K562 (cell line): ENCODE data around the gene CNTD1. TPM values are rescaled to one million over a fixed set of nuclear protein-coding genes. Genes with fewer than 3 reads are reported as not detected.
"Not testable (repeated sequence)": the region's sequence is repeated elsewhere in the genome, so short reads cannot be mapped to it uniquely, and the experiment has no call there.

Experiments used
- ATAC-seq: fragments of 200-7000 bp; cut with Tn5 transposase; 3 replicates; pipeline ENCODE4 v1.9.1; 2020; ENCODE audit warnings: moderate library complexity
- BruUV-seq: library from RNA; stranded (reverse); fragments of 400-500 nt; replicated peaks from 2 replicates; lab custom pipeline; 2021; lab: Mats Ljungman, UMichigan
- CTCF ChIA-PET: fragments of 300-600 bp; formaldehyde crosslinking; extraction: SDS; loops from one replicate; lab custom pipeline; 2021; ENCODE audit warnings: low intra/inter-chr PET ratio; lab: Yijun Ruan, JAX
- POLR2A ChIA-PET: fragments of 300-600, 350-650 bp; sonication (Branson Sonifier 250); formaldehyde crosslinking; extraction: SDS; loops from one replicate; lab custom pipeline; 2021; ENCODE audit warnings: antibody characterized with exemption, inconsistent platforms; lab: Yijun Ruan, JAX
- DNase-seq, 4 experiments: peaks; one replicate each; pipeline versions ENCODE4 v3.0.0 to v3.0.0-alpha.2; 2011 to 2018; ENCODE audit warnings: low spot score in 3 of 4, mixed read lengths in 3 of 4; ENCODE audit errors: extremely low read depth in 1 of 4
- FAIRE-seq: peaks from 2 replicates; lab custom pipeline; 2011; peaks lifted over from hg19 to GRCh38; lab: Jason Lieb, UNC
- H2AFZ ChIP-seq: 2 replicates; pipeline ENCODE4 v1.6.0; 2011; ENCODE audit warnings: low read depth, low read length, control low read depth, inconsistent platforms
- H3K27ac ChIP-seq: fragments of 200-600 bp; 3 replicates; pipeline ENCODE4 v1.8.0; 2011; ENCODE audit warnings: low read depth, mild to moderate bottlenecking, control low read depth, inconsistent platforms, low read length, moderate library complexity, mixed read lengths; ENCODE audit errors: extremely low read depth
- H3K27me3 ChIP-seq, 2 experiments: fragments of 300-600 bp in 1 of 2; 2 replicates in 1 of 2; 3 replicates in 1 of 2; pipeline versions ENCODE4 v1.6.0 to v1.8.0; 2011; ENCODE audit warnings: inconsistent platforms in 2 of 2, low read length in 2 of 2, mild to moderate bottlenecking in 1 of 2, mixed read lengths in 1 of 2, moderate library complexity in 1 of 2; ENCODE audit not compliant: control insufficient read depth in 2 of 2, insufficient read depth in 2 of 2
- H3K36me3 ChIP-seq: fragments of 300-600 bp; 3 replicates; pipeline ENCODE4 v1.8.0; 2011; ENCODE audit warnings: mild to moderate bottlenecking, low read length, inconsistent platforms; ENCODE audit not compliant: control insufficient read depth, insufficient read depth
- H3K4me1 ChIP-seq, 2 experiments: fragments of 200-600 bp in 1 of 2; replicated peaks in 1 of 2; 2 replicates in 1 of 2; 3 replicates in 1 of 2; pipeline versions ENCODE4 v1.5.1 to v1.8.0; 2011; ENCODE audit warnings: inconsistent platforms in 2 of 2, low read length in 2 of 2, mild to moderate bottlenecking in 1 of 2, mixed read lengths in 1 of 2, moderate library complexity in 1 of 2; ENCODE audit not compliant: control insufficient read depth in 2 of 2, insufficient read depth in 2 of 2
- H3K4me2 ChIP-seq: 2 replicates; pipeline ENCODE4 v1.6.1; 2011; ENCODE audit warnings: low read length, control low read depth, inconsistent platforms, mixed read lengths; ENCODE audit not compliant: insufficient read depth
- H3K4me3 ChIP-seq: fragments of 200-600 bp; sonication (generic), shearing (Covaris generic); 2 replicates; pipeline ENCODE4 v1.5.1; 2016; ENCODE audit warnings: control low read depth, inconsistent platforms
- H3K79me2 ChIP-seq: fragments of 200-600 bp; 3 replicates; pipeline ENCODE4 v1.8.0; 2011; ENCODE audit warnings: low read length, inconsistent platforms; ENCODE audit not compliant: control insufficient read depth, insufficient read depth
- H3K9ac ChIP-seq, 2 experiments: 2 replicates each; pipeline versions ENCODE4 v1.6.0 to v1.6.1; 2011; ENCODE audit warnings: low read depth in 2 of 2, low read length in 2 of 2, control low read depth in 1 of 2, inconsistent platforms in 1 of 2, mild to moderate bottlenecking in 1 of 2, mixed read lengths in 1 of 2; ENCODE audit not compliant: insufficient read depth in 1 of 2
- H3K9me1 ChIP-seq: one replicate; pipeline ENCODE4 v1.6.0; 2011; ENCODE audit warnings: inconsistent platforms, mild to moderate bottlenecking, low read length, moderate library complexity; ENCODE audit not compliant: control insufficient read depth, insufficient read depth
- H3K9me3 ChIP-seq: replicated peaks from 2 replicates; pipeline ENCODE4 v1.5.1; 2011; ENCODE audit warnings: low read depth, low read length, inconsistent platforms; ENCODE audit not compliant: control insufficient read depth, insufficient read depth
- H4K20me1 ChIP-seq: replicated peaks from 2 replicates; pipeline ENCODE4 v1.6.1; 2011; ENCODE audit warnings: low read length, inconsistent platforms, mixed read lengths; ENCODE audit not compliant: control insufficient read depth, insufficient read depth
- ARID1B ChIP-seq: fragments of 450-650 bp; IDR thresholded peaks from 2 replicates; pipeline ENCODE4 v1.6.1; 2016; ENCODE audit warnings: antibody characterized with exemption, mild to moderate bottlenecking, inconsistent platforms
- BCOR ChIP-seq: fragments of 450-650 bp; IDR thresholded peaks from 2 replicates; pipeline ENCODE4 v1.6.1; 2016
- BHLHE40 ChIP-seq: IDR thresholded peaks from 2 replicates; pipeline ENCODE4 v1.6.1; 2011; ENCODE audit warnings: low read length, improper control_type of control experiment
- CBFA2T3 ChIP-seq: fragments of 450-650 bp; IDR thresholded peaks from 2 replicates; pipeline ENCODE4 v1.6.1; 2017
- CEBPB ChIP-seq: fragments of 450-650 bp; IDR thresholded peaks from 2 replicates; pipeline ENCODE4 v1.6.1; 2016; ENCODE audit warnings: missing genetic modification characterization, missing compliant biosample characterization
- CEBPG ChIP-seq, 3 experiments: fragments of 200-800 bp in 1 of 3; sonication (Bioruptor generic) in 1 of 3; sonication (generic) in 1 of 3; formaldehyde crosslinking in 1 of 3; IDR thresholded peaks in 2 of 3; conservative IDR thresholded peaks in 1 of 3; 2 replicates each; pipeline versions ENCODE4 v1.6.1 to v1.8.0; 2016 to 2022; ENCODE audit warnings: missing compliant biosample characterization in 2 of 3, missing genetic modification characterization in 2 of 3, mild to moderate bottlenecking in 1 of 3, missing genetic modification reagents in 1 of 3
- CTBP1 ChIP-seq: fragments of 450-650 bp; IDR thresholded peaks from 2 replicates; pipeline ENCODE4 v1.6.1; 2016; ENCODE audit warnings: borderline replicate concordance
- CXXC5 ChIP-seq: fragments of 250-450 bp; sonication (Bioruptor Pico); IDR thresholded peaks from 2 replicates; pipeline ENCODE4 v1.8.0; 2022; ENCODE audit warnings: inconsistent platforms, mild to moderate bottlenecking, moderate library complexity
- HDAC1 ChIP-seq, 2 experiments: fragments of 450-650 bp; IDR thresholded peaks; 2 replicates each; pipeline ENCODE4 v1.6.1; 2016 to 2017; ENCODE audit warnings: inconsistent platforms in 1 of 2, mild to moderate bottlenecking in 1 of 2, moderate library complexity in 1 of 2
- HDAC2 ChIP-seq: fragments of 450-650 bp; IDR thresholded peaks from 2 replicates; pipeline ENCODE4 v1.6.1; 2016; ENCODE audit warnings: mild to moderate bottlenecking
- HES1 ChIP-seq: fragments of 450-650 bp; IDR thresholded peaks from 2 replicates; pipeline ENCODE4 v1.6.1; 2016; ENCODE audit warnings: low read depth, mild to moderate bottlenecking, moderate library complexity
- KDM1A ChIP-seq, 2 experiments: fragments of 450-650 bp; IDR thresholded peaks; 2 replicates each; pipeline ENCODE4 v1.6.1; 2016; ENCODE audit warnings: mild to moderate bottlenecking in 2 of 2
- NR2C2 ChIP-seq, 2 experiments: fragments of 200-800 bp in 1 of 2; sonication (Bioruptor generic) in 1 of 2; sonication (generic) in 1 of 2; formaldehyde crosslinking in 1 of 2; IDR thresholded peaks; 2 replicates each; pipeline versions ENCODE4 v1.6.1 to v1.8.0; 2016 to 2022; ENCODE audit warnings: mild to moderate bottlenecking in 1 of 2, missing compliant biosample characterization in 1 of 2, missing genetic modification characterization in 1 of 2, missing genetic modification reagents in 1 of 2
- NRF1 ChIP-seq, 2 experiments: fragments of 450-650 bp; IDR thresholded peaks in 1 of 2; conservative IDR thresholded peaks in 1 of 2; 2 replicates each; pipeline ENCODE4 v1.6.1; 2014; ENCODE audit warnings: mild to moderate bottlenecking in 2 of 2
- RCOR1 ChIP-seq, 2 experiments: IDR thresholded peaks; 2 replicates each; pipeline ENCODE4 v1.6.1; 2012; ENCODE audit warnings: low read depth in 2 of 2, low read length in 2 of 2, borderline replicate concordance in 1 of 2, improper control_type of control experiment in 1 of 2
- SMAD4 ChIP-seq: fragments of 250-450 bp; sonication (Bioruptor Pico); conservative IDR thresholded peaks from 2 replicates; pipeline ENCODE4 v1.8.0; 2021; ENCODE audit warnings: inconsistent platforms, mild to moderate bottlenecking, moderate library complexity
- SMARCA4 ChIP-seq: fragments of 450-650 bp; IDR thresholded peaks from 2 replicates; pipeline ENCODE4 v1.6.1; 2016
- SOX6 ChIP-seq: fragments of 450-650 bp; IDR thresholded peaks from 2 replicates; pipeline ENCODE4 v1.6.1; 2014; ENCODE audit warnings: mild to moderate bottlenecking
- SPI1 ChIP-seq: IDR thresholded peaks from 2 replicates; pipeline ENCODE4 v1.6.1; 2011; ENCODE audit warnings: low read depth, low read length, control low read depth, borderline replicate concordance
- TCF3 ChIP-seq: sonication (generic); formaldehyde crosslinking; IDR thresholded peaks from 2 replicates; pipeline ENCODE4 v1.4.0; 2020; ENCODE audit warnings: mild to moderate bottlenecking, missing genetic modification reagents
- WGBS: fragments of 100-300 bp; shearing (Covaris generic); methylation state at CpG from one replicate; pipeline ENCODE4 v1.1.6; 2016; ENCODE audit warnings: low coverage, mixed read lengths; ENCODE audit not compliant: insufficient coverage; ENCODE audit errors: missing lambda C conversion rate; 5-methylcytosine and 5-hydroxymethylcytosine counted together
- in situ Hi-C: fragments of 300-500 bp; cut with MboI; formaldehyde crosslinking; loops from 4 replicates; pipeline ENCODE4 v1.15.0; 2018; ENCODE audit warnings: inconsistent platforms, mixed read lengths
- intact Hi-C: fragments of 100-400 bp; cut with micrococcal nuclease; formaldehyde crosslinking; loops from 2 replicates; pipeline ENCODE4 v1.14.2; 2022
- polyA plus RNA-seq, 8 experiments: library from polyadenylated mRNA; depleted of rRNA in 4 of 8; stranded (reverse) in 5 of 8; unstranded in 3 of 8; fragments of >200 nt; fragmentation: Nextera tagmentation in 2 of 8; fragmentation: Illumina TruSeq in 1 of 8; extraction: Ambion mirVana in 2 of 8; extraction: Trizol in 1 of 8; gene quantifications; 2 replicates each; pipeline versions ENCODE4 v1.2.1 to v1.2.3, GENCODE V29; 2011 to 2014; ENCODE audit warnings: inconsistent platforms in 1 of 8, missing spikeins in 1 of 8
- total RNA-seq, 7 experiments: library from RNA; depleted of rRNA in 6 of 7; stranded (reverse); fragments of >200 nt in 6 of 7; fragmentation: Illumina TruSeq in 2 of 7; extraction: Trizol in 2 of 7; gene quantifications; 2 replicates each; pipeline versions ENCODE4 v1.2.1 to v1.2.3, GENCODE V29; 2011 to 2021; ENCODE audit warnings: low replicate concordance in 1 of 7

The CNTD1 gene
- total and polyA plus RNA-seq, 9 of the 15 experiments (the other 6 are each of a cell fraction or from before 2014, with no cell fraction given): 0.12 to 0.86 (median 0.41) TPM; not detected in 1

- POLR2A ChIA-PET: interaction anchor here (1.6 kb wide), 1 partner anchor 50 kb away, joined by 3 read pairs; no protein-coding TSS in a partner anchor
- TF ChIP-seq KDM1A (IDR thresholded peaks at IDR 0.05): peak; percentile 89 to 92
- TF ChIP-seq BCOR: peak; percentile 32; the same call in 1 of the 2 replicates
- 0 out of 2 replicates have a peak, but pooled peaks have one; percentile 14 for TF ChIP-seq CEBPB (tag)
- not testable (repeated sequence) for TF ChIP-seq NR2C2 (CRISPR knock-in tag; IDR thresholded peaks at IDR 0.05)
- TF ChIP-seq NR2C2 (tag; IDR thresholded peaks at IDR 0.05): peak; percentile 47
- peak; percentile 76 for TF ChIP-seq CXXC5
- peak; percentile 28 for TF ChIP-seq TCF3 (CRISPR knock-in tag)
- TF ChIP-seq CBFA2T3: 0 out of 2 replicates have a peak, but pooled peaks have one; percentile 31
- TF ChIP-seq ARID1B: peak; percentile 33
- peak in 1 of 2 experiments; percentile 70; a peak in 3 of 4 replicates for TF ChIP-seq RCOR1 (IDR thresholded peaks at IDR 0.05; ENCODE audit: borderline replicate concordance in 1 of 2, low read depth in 2 of 2, low read length in 2 of 2)
- TF ChIP-seq HES1: peak; percentile 60; the same call in 1 of the 2 replicates
- TF ChIP-seq SMARCA4: 0 out of 2 replicates have a peak, but pooled peaks have one; percentile 30
- peak in 1 of 2 experiments; percentile 73; a peak in 2 of 4 replicates for TF ChIP-seq HDAC1 (IDR thresholded peaks at IDR 0.05)
- peak; percentile 88 for TF ChIP-seq BHLHE40
- TF ChIP-seq CEBPG (CRISPR knock-in tag; IDR thresholded peaks at IDR 0.05): 0 out of 2 replicates have a peak, but pooled peaks have one; percentile 45
- TF ChIP-seq CEBPG (tag; conservative IDR thresholded peaks at IDR 0.05 in 1 of 2, IDR thresholded peaks at IDR 0.05 in 1 of 2): peak; percentile 6 to 62; a peak in 2 of 4 replicates
- TF ChIP-seq SPI1: peak; percentile 86; the same call in 1 of the 2 replicates
- peak; percentile 20; the same call in 1 of the 2 replicates for TF ChIP-seq CTBP1
- peak; percentile 50; the same call in 1 of the 2 replicates for TF ChIP-seq HDAC2
- peak; percentile 58 to 59 for TF ChIP-seq NRF1 (conservative IDR thresholded peaks at IDR 0.05 in 1 of 2, IDR thresholded peaks at IDR 0.05 in 1 of 2)
- TF ChIP-seq SOX6: peak; percentile 51; the same call in 1 of the 2 replicates
- TF ChIP-seq SMAD4 (CRISPR knock-in tag): 0 out of 2 replicates have a peak, but pooled peaks have one; percentile 25
- TF ChIP-seq, all 486 proteins: peak for 20; not testable (repeated sequence) for 466
- H4K20me1 ChIP-seq, H3K9me1 ChIP-seq, H3K4me3 ChIP-seq, H3K9me3 ChIP-seq, DNase-seq, intact Hi-C loops, H3K9ac ChIP-seq, in situ Hi-C loops, CTCF ChIA-PET, H3K27ac ChIP-seq, H3K36me3 ChIP-seq, H3K79me2 ChIP-seq, BruUV-seq, H3K27me3 ChIP-seq, FAIRE-seq: not testable (repeated sequence)
- ATAC-seq: peak; percentile 9; the same call in 2 of the 3 replicates
- peak overlapping the region; percentile 87 for H2AFZ ChIP-seq
- peaks cover 14 to 15% of the 10 kb centered on the region in 2 experiments; a peak in 3 of 5 replicates for H3K4me1 ChIP-seq
- peak overlapping the region; percentile 30; the same call in 1 of the 2 replicates for H3K4me2 ChIP-seq
- 6% methylated on average over 9 of the region's 9 CpGs for WGBS
These were observed 30.7 kb upstream of the CNTD1 start for GRCh38 chr17:42768006-42768405.
